Measurements from ENCODE around the gene PNLIPRP1. TPM values are rescaled to one million over a fixed set of nuclear protein-coding genes. Genes with fewer than 3 reads are reported as not detected.

The PNLIPRP1 gene
- total and polyA plus RNA-seq, 7 donors: 0.34 to 1.6 (median 0.38) TPM; not detected in 4

DNA sequence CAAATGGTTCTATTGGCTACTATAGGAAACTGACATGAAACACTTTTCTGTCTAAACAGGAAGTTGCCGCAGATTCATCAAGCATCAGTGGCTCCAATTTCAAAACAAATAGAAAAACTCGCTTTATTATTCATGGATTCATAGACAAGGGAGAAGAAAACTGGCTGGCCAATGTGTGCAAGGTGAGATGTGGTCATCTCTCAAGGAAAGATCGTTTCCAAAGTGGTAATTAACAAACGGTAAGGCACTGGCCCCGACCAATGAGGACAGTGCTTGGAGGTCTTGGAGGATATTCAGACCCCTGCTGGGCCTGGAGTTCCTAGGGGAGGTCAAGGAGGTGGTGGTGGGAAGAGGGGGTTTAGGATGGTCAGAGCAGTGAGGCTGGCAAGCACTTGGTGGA lies 42.5 kb upstream of the PNLIPRP1 start:
- H3K27ac ChIP-seq: no peak overlapping the region
- DNase-seq: no peak
- no peaks in the 10 kb centered on the region for H3K27me3 ChIP-seq (ENCODE audit: insufficient read depth in 3 of 3, low read length in 2 of 3)
- H3K4me1 ChIP-seq: no peaks in the 10 kb centered on the region
- no peaks in the 10 kb centered on the region for H3K36me3 ChIP-seq (ENCODE audit: insufficient read depth in 1 of 2, low read depth in 1 of 2)
- H3K9me3 ChIP-seq: no peaks in the 10 kb centered on the region
- 86% methylated on average over 5 of the region's 5 CpGs for WGBS, 3 donors
- H3K4me3 ChIP-seq: no peak overlapping the region
- intact Hi-C loops (cut with DNase I): no loop called here
- ATAC-seq: no peak
- TF ChIP-seq, protein P1, sequence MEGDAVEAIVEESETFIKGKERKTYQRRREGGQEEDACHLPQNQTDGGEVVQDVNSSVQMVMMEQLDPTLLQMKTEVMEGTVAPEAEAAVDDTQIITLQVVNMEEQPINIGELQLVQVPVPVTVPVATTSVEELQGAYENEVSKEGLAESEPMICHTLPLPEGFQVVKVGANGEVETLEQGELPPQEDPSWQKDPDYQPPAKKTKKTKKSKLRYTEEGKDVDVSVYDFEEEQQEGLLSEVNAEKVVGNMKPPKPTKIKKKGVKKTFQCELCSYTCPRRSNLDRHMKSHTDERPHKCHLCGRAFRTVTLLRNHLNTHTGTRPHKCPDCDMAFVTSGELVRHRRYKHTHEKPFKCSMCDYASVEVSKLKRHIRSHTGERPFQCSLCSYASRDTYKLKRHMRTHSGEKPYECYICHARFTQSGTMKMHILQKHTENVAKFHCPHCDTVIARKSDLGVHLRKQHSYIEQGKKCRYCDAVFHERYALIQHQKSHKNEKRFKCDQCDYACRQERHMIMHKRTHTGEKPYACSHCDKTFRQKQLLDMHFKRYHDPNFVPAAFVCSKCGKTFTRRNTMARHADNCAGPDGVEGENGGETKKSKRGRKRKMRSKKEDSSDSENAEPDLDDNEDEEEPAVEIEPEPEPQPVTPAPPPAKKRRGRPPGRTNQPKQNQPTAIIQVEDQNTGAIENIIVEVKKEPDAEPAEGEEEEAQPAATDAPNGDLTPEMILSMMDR (IDR thresholded peaks at IDR 0.05): no peak

DNA sequence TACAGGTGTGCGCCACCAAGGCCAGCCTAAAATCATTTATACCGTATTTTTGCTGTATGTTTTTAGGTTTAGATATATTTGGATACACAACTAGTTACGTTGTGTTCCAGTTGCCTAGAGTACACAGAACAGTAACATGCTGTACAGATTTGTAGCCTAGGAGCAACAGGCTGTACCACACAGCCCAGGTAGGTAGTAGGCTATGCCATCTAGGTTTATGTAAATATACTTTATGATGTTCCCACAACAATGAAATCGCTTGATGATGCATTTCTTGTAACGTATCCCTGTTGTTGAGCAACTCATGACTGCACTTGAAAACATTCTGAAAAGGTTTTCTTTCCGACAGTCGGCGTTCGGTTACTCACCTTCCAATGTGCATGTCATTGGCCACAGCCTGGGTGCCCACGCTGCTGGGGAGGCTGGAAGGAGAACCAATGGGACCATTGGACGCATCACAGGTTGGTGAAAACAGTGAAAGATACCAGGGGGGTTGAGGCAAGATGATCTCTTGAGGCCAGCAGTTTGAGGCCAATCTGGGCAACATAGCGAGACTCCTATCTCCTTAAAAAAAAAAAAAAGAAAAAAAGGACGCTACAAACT lies 37.3 kb upstream of the PNLIPRP1 start:
- no peak overlapping the region for H3K4me3 ChIP-seq
- 89 to 91% (median 90%) methylated on average over 13 of the region's 13 CpGs for WGBS, 3 donors
- H3K27ac ChIP-seq: no peak overlapping the region
- no peaks in the 10 kb centered on the region for H3K27me3 ChIP-seq (ENCODE audit: insufficient read depth in 3 of 3, low read length in 2 of 3)
- DNase-seq (no peak), ATAC-seq (no peak)
- intact Hi-C loops (cut with DNase I): no loop called here
- H3K9me3 ChIP-seq: no peaks in the 10 kb centered on the region
- H3K36me3 ChIP-seq (ENCODE audit: insufficient read depth in 1 of 2, low read depth in 1 of 2): no peaks in the 10 kb centered on the region
- TF ChIP-seq, protein P1 (IDR thresholded peaks at IDR 0.05): no peak
- H3K4me1 ChIP-seq: no peaks in the 10 kb centered on the region

DNA sequence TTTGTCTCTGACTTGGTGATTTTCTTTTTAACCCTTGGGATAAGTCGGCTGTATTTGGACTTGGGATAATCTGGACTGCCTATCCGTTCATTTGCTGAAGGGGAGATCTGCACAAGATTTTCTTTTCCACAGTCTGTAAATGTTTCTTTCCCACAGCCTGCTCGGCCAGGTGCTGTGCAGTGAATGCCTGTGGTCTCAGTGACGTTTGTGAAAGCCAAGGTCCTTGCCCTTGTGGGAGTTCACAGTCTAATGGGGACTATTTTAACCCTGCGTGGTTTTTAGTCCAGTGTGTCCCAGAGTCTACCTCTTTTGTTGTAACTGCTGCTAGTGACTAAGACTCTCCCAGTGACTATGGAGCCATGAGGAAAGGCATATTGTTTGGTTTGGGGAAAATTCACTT lies 36.1 kb upstream of the PNLIPRP1 start:
- Histone ChIP-seq H3K4me1 (no peaks in the 10 kb centered on the region), H3K27me3 (ENCODE audit: insufficient read depth in 3 of 3, low read length in 2 of 3) (no peaks in the 10 kb centered on the region), H3K4me3 (no peak overlapping the region), H3K27ac (no peak overlapping the region), H3K9me3 (no peaks in the 10 kb centered on the region), H3K36me3 (ENCODE audit: insufficient read depth in 1 of 2, low read depth in 1 of 2) (no peaks in the 10 kb centered on the region)
- DNase-seq: no peak
- no peak for ATAC-seq
- 48 to 50% (median 49%) methylated on average over 5 of the region's 5 CpGs for WGBS, 3 donors
- TF ChIP-seq, protein P1 (IDR thresholded peaks at IDR 0.05): no peak
- intact Hi-C loops (cut with DNase I): no loop called here

DNA sequence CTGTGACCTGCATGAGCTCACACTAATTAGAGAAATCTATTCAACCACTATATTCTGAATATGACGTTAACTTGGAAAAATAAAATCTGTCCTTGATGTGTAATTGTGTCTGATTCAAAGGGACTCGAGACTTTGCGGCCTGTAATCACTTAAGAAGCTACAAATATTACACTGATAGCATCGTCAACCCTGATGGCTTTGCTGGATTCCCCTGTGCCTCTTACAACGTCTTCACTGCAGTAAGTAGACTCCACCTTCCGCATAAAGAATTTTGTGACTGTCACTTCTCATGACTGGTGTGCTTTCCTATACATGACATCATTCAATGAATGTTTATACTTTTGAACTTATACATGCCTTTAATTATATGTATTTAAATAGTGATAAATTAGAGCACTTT lies 34.9 kb upstream of the PNLIPRP1 start:
- no peak for DNase-seq
- ATAC-seq: no peak
- H3K36me3 ChIP-seq (ENCODE audit: insufficient read depth in 1 of 2, low read depth in 1 of 2): no peaks in the 10 kb centered on the region
- H3K4me1 ChIP-seq: no peaks in the 10 kb centered on the region
- 69 to 73% (median 72%) methylated on average over 6 of the region's 6 CpGs for WGBS, 3 donors
- TF ChIP-seq, protein P1 (IDR thresholded peaks at IDR 0.05): no peak
- H3K9me3 ChIP-seq: no peaks in the 10 kb centered on the region
- no peak overlapping the region for H3K27ac ChIP-seq
- H3K27me3 ChIP-seq (ENCODE audit: insufficient read depth in 3 of 3, low read length in 2 of 3): no peaks in the 10 kb centered on the region
- H3K4me3 ChIP-seq: no peak overlapping the region
- intact Hi-C loops (cut with DNase I): no loop called here

DNA sequence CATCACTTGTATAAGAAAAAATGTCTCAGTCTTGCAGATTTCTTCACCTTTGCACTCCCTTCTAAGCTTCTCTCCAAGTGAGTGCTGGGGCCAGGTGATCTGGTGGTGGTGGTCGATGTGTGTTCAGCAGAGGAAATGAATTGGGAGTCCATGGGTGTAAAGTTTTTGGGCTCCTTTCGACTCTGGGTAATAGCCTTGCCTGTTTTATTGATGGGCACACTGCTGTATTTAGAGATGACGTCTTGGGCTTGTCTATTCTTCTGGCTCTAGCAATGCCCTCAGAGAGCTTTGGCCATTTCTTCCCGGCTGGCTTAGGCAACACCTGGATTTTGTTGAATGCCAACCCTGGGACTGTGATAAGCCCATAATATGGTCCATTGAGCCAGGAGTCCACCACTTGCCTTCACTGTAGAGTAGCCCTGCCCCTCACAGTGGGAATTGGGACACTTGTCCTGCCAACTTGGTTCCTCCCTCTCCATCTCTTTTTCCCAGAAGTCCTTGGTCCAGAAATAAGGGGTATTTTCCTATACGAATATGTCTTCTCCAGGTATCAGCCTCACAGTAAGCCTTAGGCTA lies 33.4 kb upstream of the PNLIPRP1 start:
- intact Hi-C loops (cut with DNase I): no loop called here

More for the DNA sequence above, 33.4 kb upstream of the PNLIPRP1 start:
- 74 to 83% (median 80%) methylated on average over 5 of the region's 5 CpGs for WGBS, 3 donors
- Histone ChIP-seq H3K27ac (no peak overlapping the region), H3K4me1 (no peaks in the 10 kb centered on the region), H3K9me3 (no peaks in the 10 kb centered on the region), H3K27me3 (ENCODE audit: insufficient read depth in 3 of 3, low read length in 2 of 3) (no peaks in the 10 kb centered on the region), H3K4me3 (no peak overlapping the region), H3K36me3 (ENCODE audit: insufficient read depth in 1 of 2, low read depth in 1 of 2) (no peaks in the 10 kb centered on the region)
- ATAC-seq (no peak), DNase-seq (no peak)
- TF ChIP-seq, protein P1 (IDR thresholded peaks at IDR 0.05): no peak
